Measurements from ENCODE around the gene PRMT9. TPM values are rescaled to one million over a fixed set of nuclear protein-coding genes. Genes with fewer than 3 reads are reported as not detected.

The PRMT9 gene
- total and polyA plus RNA-seq, 4 donors = 4.1 to 23.9 (median 6.7) TPM

DNA sequence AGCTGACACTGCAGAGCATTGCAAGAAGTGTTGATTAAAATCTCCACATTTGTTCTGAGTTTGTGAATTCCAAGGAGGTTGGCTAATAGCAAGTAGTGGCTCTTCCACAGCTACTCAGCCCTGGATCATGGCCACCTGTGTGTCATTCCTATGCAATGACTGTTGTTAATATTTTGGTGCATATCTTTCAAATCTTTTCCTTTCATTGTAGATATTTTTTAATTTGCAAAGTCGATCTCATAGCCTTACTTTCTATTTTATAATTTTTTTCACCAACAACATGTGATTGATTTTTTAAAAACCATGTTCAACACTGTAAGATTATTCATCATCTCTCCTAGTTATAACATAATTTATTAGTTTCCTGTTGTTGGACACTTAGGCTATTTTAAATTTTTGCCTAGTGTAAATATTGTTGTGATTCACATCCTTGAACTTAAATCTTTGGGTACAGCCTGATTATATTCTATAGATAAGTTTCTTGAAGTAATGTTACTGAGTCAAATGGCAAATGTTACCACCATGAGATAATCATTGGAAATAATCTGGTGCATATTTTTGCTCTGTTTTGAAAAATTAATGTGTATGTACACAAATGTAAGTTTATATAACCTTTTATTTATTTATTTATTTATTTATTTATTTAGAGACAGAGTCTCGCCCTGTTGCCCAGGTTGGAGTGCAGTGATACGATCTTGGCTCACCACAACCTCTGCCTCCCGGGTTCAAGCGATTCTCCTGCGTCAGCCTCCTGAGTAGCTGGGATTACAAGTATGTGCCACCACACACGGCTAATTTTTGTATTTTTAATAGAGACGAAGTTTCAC lies 30.8 kb upstream of the PRMT9 start:
- TF ChIP-seq, protein P1, sequence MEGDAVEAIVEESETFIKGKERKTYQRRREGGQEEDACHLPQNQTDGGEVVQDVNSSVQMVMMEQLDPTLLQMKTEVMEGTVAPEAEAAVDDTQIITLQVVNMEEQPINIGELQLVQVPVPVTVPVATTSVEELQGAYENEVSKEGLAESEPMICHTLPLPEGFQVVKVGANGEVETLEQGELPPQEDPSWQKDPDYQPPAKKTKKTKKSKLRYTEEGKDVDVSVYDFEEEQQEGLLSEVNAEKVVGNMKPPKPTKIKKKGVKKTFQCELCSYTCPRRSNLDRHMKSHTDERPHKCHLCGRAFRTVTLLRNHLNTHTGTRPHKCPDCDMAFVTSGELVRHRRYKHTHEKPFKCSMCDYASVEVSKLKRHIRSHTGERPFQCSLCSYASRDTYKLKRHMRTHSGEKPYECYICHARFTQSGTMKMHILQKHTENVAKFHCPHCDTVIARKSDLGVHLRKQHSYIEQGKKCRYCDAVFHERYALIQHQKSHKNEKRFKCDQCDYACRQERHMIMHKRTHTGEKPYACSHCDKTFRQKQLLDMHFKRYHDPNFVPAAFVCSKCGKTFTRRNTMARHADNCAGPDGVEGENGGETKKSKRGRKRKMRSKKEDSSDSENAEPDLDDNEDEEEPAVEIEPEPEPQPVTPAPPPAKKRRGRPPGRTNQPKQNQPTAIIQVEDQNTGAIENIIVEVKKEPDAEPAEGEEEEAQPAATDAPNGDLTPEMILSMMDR (IDR thresholded peaks at IDR 0.05; ENCODE audit: control extremely low read depth, extremely low read depth) = no peak
- H3K4me1 ChIP-seq (ENCODE audit: control insufficient read depth in 5 of 5, insufficient read depth in 5 of 5, low read length in 5 of 5) = no peaks in the 10 kb centered on the region
- H3K9ac ChIP-seq (ENCODE audit: insufficient read depth in 1 of 2, low read length in 2 of 2) = no peak overlapping the region
- DNase-seq = no peak
- 89 to 91% methylated on average over 8 of the region's 8 CpGs for WGBS, 2 donors
- H3K36me3 ChIP-seq (ENCODE audit: control insufficient read depth in 4 of 4, insufficient read depth in 4 of 4, low read length in 4 of 4) = no peaks in the 10 kb centered on the region
- H3K27me3 ChIP-seq (ENCODE audit: control insufficient read depth in 3 of 3, insufficient read depth in 3 of 3, low read length in 2 of 3) = no peaks in the 10 kb centered on the region
- no peak overlapping the region for H3K4me3 ChIP-seq
- no peak for ATAC-seq (ENCODE audit: insufficient read depth, low FRiP score)
- H3K27ac ChIP-seq (ENCODE audit: low read depth in 1 of 2, low read length in 1 of 2) = no peak overlapping the region
- no peaks in the 10 kb centered on the region for H3K9me3 ChIP-seq (ENCODE audit: control insufficient read depth in 4 of 4, insufficient read depth in 3 of 4, low read length in 3 of 4)

DNA sequence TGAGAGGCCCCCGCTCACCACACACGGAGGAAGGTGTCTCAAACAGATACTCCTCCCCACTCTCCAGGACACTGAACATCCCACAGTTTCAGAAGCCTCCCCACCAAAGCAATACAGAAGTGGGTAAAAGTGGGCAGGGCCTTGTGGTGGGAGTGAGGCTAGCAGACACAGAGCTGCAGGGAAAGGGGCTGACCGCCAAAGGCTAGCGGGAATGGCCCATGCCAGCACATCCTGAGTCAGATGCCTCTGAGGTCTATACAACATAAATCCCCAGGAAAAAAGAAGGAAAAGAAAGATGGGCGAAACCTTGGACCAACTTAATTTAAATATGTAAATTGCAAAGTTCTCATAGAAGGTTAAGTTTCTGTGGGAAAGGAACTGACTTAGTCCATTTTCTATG lies 26.0 kb upstream of the PRMT9 start:
- H3K4me3 ChIP-seq = no peak overlapping the region
- DNase-seq = no peak

DNA sequence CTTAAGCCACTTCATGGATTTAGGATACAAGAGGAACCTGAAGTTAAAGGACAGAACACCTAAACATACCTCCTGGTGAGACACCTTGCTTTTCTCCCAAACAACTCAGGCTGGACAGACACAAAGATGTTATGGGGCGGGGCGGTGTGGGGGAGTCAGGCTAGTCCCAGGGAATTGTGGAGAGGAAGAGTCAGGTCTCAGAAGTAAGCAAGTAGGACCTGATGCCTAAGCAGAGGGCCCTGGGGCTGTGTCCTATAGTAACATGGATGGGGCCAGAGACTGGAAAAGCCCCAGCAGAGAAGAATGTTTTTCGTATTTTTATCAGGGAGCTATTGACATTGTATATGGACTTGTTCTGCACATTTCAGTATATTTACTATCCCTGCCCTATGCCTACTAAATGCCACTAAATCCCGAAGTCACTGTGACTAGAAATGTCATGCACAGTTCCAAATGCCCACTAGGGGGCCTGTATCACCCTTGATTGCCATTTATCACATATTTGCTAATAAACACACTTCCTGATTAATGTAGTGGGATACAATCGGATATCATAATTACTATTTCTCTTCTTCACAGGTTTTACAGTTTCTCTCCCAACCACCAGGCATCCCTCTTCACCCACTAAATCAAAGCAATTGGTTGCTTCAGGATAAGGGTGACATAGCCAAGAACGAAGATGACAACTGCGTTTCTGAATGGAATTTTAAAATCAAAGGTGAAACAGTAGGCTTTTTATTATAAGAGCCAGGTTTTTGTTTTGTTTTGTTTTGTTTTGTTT lies 24.1 kb upstream of the PRMT9 start:
- ATAC-seq (ENCODE audit: insufficient read depth, low FRiP score) (peak; percentile 58), DNase-seq (peak; percentile 31 to 61 (median 51))
- TF ChIP-seq, protein P1 (IDR thresholded peaks at IDR 0.05; ENCODE audit: control extremely low read depth, extremely low read depth) = peak; percentile 89
- Histone ChIP-seq H3K36me3 (ENCODE audit: control insufficient read depth in 4 of 4, insufficient read depth in 4 of 4, low read length in 4 of 4) (no peaks in the 10 kb centered on the region), H3K4me3 (no peak overlapping the region), H3K9ac (ENCODE audit: insufficient read depth in 1 of 2, low read length in 2 of 2) (no peak overlapping the region), H3K27ac (ENCODE audit: low read depth in 1 of 2, low read length in 1 of 2) (no peak overlapping the region), H3K27me3 (ENCODE audit: control insufficient read depth in 3 of 3, insufficient read depth in 3 of 3, low read length in 2 of 3) (no peaks in the 10 kb centered on the region), H3K4me1 (ENCODE audit: control insufficient read depth in 5 of 5, insufficient read depth in 5 of 5, low read length in 5 of 5) (no peaks in the 10 kb centered on the region), H3K9me3 (ENCODE audit: control insufficient read depth in 4 of 4, insufficient read depth in 3 of 4, low read length in 3 of 4) (no peaks in the 10 kb centered on the region)
- WGBS, 2 donors = 40 to 51% methylated on average over 7 of the region's 7 CpGs

More for the DNA sequence above, 26.0 kb upstream of the PRMT9 start:
- Histone ChIP-seq H3K4me1 (ENCODE audit: control insufficient read depth in 5 of 5, insufficient read depth in 5 of 5, low read length in 5 of 5) (no peaks in the 10 kb centered on the region), H3K9me3 (ENCODE audit: control insufficient read depth in 4 of 4, insufficient read depth in 3 of 4, low read length in 3 of 4) (no peaks in the 10 kb centered on the region), H3K36me3 (ENCODE audit: control insufficient read depth in 4 of 4, insufficient read depth in 4 of 4, low read length in 4 of 4) (no peaks in the 10 kb centered on the region), H3K27me3 (ENCODE audit: control insufficient read depth in 3 of 3, insufficient read depth in 3 of 3, low read length in 2 of 3) (no peaks in the 10 kb centered on the region), H3K27ac (ENCODE audit: low read depth in 1 of 2, low read length in 1 of 2) (no peak overlapping the region), H3K9ac (ENCODE audit: insufficient read depth in 1 of 2, low read length in 2 of 2) (no peak overlapping the region)
- 90 to 96% methylated on average over 5 of the region's 5 CpGs for WGBS, 2 donors
- TF ChIP-seq, protein P1 (IDR thresholded peaks at IDR 0.05; ENCODE audit: control extremely low read depth, extremely low read depth) = no peak
- no peak for ATAC-seq (ENCODE audit: insufficient read depth, low FRiP score)
